ACC112 (cell line): ENCODE measurements around the gene PLEK.
"Not testable (repeated sequence)": the region's sequence is repeated elsewhere in the genome, so short reads cannot be mapped to it uniquely, and the experiment has no call there.

ENCODE experiments used
- H2AFZ ChIP-seq: fragments of 200-600 bp; sonication (generic); one replicate; pipeline ENCODE4 v1.6.0; 2017; ENCODE audit warnings: antibody characterized with exemption, low read length; ENCODE audit not compliant: unreplicated experiment
- H3K27ac ChIP-seq: fragments of 200-600 bp; sonication (generic); 2 replicates; pipeline ENCODE4 v1.5.1; 2014; ENCODE audit warnings: low read depth, mild to moderate bottlenecking, antibody characterized with exemption, low read length, moderate library complexity
- H3K27me3 ChIP-seq: fragments of 200-600 bp; sonication (generic); 2 replicates; pipeline ENCODE4 v1.6.1; 2014; ENCODE audit warnings: mild to moderate bottlenecking, antibody characterized with exemption, low read length, moderate library complexity, mixed read lengths; ENCODE audit not compliant: insufficient read depth
- H3K36me3 ChIP-seq: fragments of 200-600 bp; sonication (generic); 2 replicates; pipeline ENCODE4 v1.6.1; 2016; ENCODE audit warnings: mild to moderate bottlenecking, antibody characterized with exemption, low read length, moderate library complexity, mixed read lengths; ENCODE audit not compliant: insufficient read depth
- H3K4me1 ChIP-seq: fragments of 200-600 bp; sonication (generic); one replicate; pipeline ENCODE4 v1.6.1; 2016; ENCODE audit warnings: low read length, mixed read lengths; ENCODE audit not compliant: insufficient read depth, unreplicated experiment, control insufficient read depth
- H3K4me3 ChIP-seq: fragments of 200-600 bp; sonication (generic); 2 replicates; pipeline ENCODE4 v1.5.1; 2014; ENCODE audit warnings: mild to moderate bottlenecking, low read depth, low read length
- H3K79me2 ChIP-seq: fragments of 200-600 bp; sonication (generic); one replicate; pipeline ENCODE4 v1.6.0; 2016; ENCODE audit warnings: low read length; ENCODE audit not compliant: control insufficient read depth, unreplicated experiment, insufficient read depth

PLEK gene

GRCh38 chr2:68397704-68398263 lies 32.7 kb downstream of the PLEK start:
- not testable (repeated sequence) for H3K4me3 ChIP-seq, H2AFZ ChIP-seq, H3K79me2 ChIP-seq, H3K4me1 ChIP-seq, H3K36me3 ChIP-seq, H3K27ac ChIP-seq
- peaks cover 36% of the 10 kb centered on the region for H3K27me3 ChIP-seq

- H3K4me1 ChIP-seq = no peaks in the 10 kb centered on the region
- no peaks in the 10 kb centered on the region for H3K36me3 ChIP-seq
- H3K79me2 ChIP-seq = no peaks in the 10 kb centered on the region
- no peak overlapping the region for H3K27ac ChIP-seq
- H3K4me3 ChIP-seq = no peak overlapping the region
- H3K27me3 ChIP-seq = peaks cover 43% of the 10 kb centered on the region
- H2AFZ ChIP-seq = no peak overlapping the region
Measured at GRCh38 chr2:68403199-68403644, 38.1 kb downstream of the PLEK start.

- Histone ChIP-seq H3K4me1 (no peaks in the 10 kb centered on the region), H3K79me2 (no peaks in the 10 kb centered on the region), H3K36me3 (no peaks in the 10 kb centered on the region), H3K27ac (no peak overlapping the region), H2AFZ (no peak overlapping the region), H3K4me3 (no peak overlapping the region), H3K27me3 (peaks cover 43% of the 10 kb centered on the region)
Measured at GRCh38 chr2:68404164-68404563, 39.1 kb downstream of the PLEK start.

GRCh38 chr2:68404893-68405799 lies 40.1 kb downstream of the PLEK start:
- no peak overlapping the region for H2AFZ ChIP-seq
- no peak overlapping the region for H3K4me3 ChIP-seq
- no peaks in the 10 kb centered on the region for H3K36me3 ChIP-seq
- peaks cover 40% of the 10 kb centered on the region for H3K27me3 ChIP-seq
- H3K4me1 ChIP-seq = no peaks in the 10 kb centered on the region
- H3K79me2 ChIP-seq = no peaks in the 10 kb centered on the region
- H3K27ac ChIP-seq = no peak overlapping the region

GRCh38 chr2:68411397-68412126 lies 46.5 kb downstream of the PLEK start:
- Histone ChIP-seq H3K27me3 (peaks cover 8% of the 10 kb centered on the region), H3K79me2 (no peaks in the 10 kb centered on the region), H3K27ac (no peak overlapping the region), H3K36me3 (no peaks in the 10 kb centered on the region), H2AFZ (no peak overlapping the region), H3K4me1 (no peaks in the 10 kb centered on the region), H3K4me3 (no peak overlapping the region)

- Histone ChIP-seq H3K27me3 (peaks cover 11% of the 10 kb centered on the region), H3K4me1 (no peaks in the 10 kb centered on the region), H2AFZ (no peak overlapping the region), H3K79me2 (no peaks in the 10 kb centered on the region), H3K4me3 (no peak overlapping the region), H3K36me3 (no peaks in the 10 kb centered on the region), H3K27ac (no peak overlapping the region)
Measured at GRCh38 chr2:68412127-68412819, 47.2 kb downstream of the PLEK start.

GRCh38 chr2:68413466-68413865 lies 48.4 kb downstream of the PLEK start:
- H2AFZ ChIP-seq = no peak overlapping the region
- H3K4me1 ChIP-seq = no peaks in the 10 kb centered on the region
- peaks cover 13% of the 10 kb centered on the region for H3K27me3 ChIP-seq
- no peak overlapping the region for H3K4me3 ChIP-seq
- H3K36me3 ChIP-seq = no peaks in the 10 kb centered on the region
- no peak overlapping the region for H3K27ac ChIP-seq
- no peaks in the 10 kb centered on the region for H3K79me2 ChIP-seq

GRCh38 chr2:68414452-68414851 lies 49.4 kb downstream of the PLEK start:
- Histone ChIP-seq H3K4me1 (no peaks in the 10 kb centered on the region), H3K4me3 (no peak overlapping the region), H3K79me2 (no peaks in the 10 kb centered on the region), H2AFZ (no peak overlapping the region), H3K36me3 (no peaks in the 10 kb centered on the region), H3K27me3 (peaks cover 13% of the 10 kb centered on the region; the same call in 1 of the 2 replicates), H3K27ac (no peak overlapping the region)

- Histone ChIP-seq H3K36me3 (no peaks in the 10 kb centered on the region), H3K27me3 (peaks cover 16% of the 10 kb centered on the region; the same call in 1 of the 2 replicates), H3K27ac (no peak overlapping the region), H2AFZ (no peak overlapping the region), H3K79me2 (no peaks in the 10 kb centered on the region), H3K4me1 (no peaks in the 10 kb centered on the region), H3K4me3 (no peak overlapping the region)
Measured at GRCh38 chr2:68414876-68415275, 49.8 kb downstream of the PLEK start.

GRCh38 chr2:68415521-68415920 lies 50.4 kb downstream of the PLEK start:
- Histone ChIP-seq H3K4me3 (no peak overlapping the region), H3K36me3 (no peaks in the 10 kb centered on the region), H3K79me2 (no peaks in the 10 kb centered on the region), H2AFZ (no peak overlapping the region), H3K27ac (no peak overlapping the region), H3K27me3 (peaks cover 22% of the 10 kb centered on the region), H3K4me1 (no peaks in the 10 kb centered on the region)
